ENCODE data around the gene NR4A1.
A peak's percentile ranks its signal among the peaks of the same experiment; 100 is the strongest.
"Not testable (repeated sequence)": the region's sequence is repeated elsewhere in the genome, so short reads cannot be mapped to it uniquely, and the experiment has no call there.

Gene NR4A1

DNA sequence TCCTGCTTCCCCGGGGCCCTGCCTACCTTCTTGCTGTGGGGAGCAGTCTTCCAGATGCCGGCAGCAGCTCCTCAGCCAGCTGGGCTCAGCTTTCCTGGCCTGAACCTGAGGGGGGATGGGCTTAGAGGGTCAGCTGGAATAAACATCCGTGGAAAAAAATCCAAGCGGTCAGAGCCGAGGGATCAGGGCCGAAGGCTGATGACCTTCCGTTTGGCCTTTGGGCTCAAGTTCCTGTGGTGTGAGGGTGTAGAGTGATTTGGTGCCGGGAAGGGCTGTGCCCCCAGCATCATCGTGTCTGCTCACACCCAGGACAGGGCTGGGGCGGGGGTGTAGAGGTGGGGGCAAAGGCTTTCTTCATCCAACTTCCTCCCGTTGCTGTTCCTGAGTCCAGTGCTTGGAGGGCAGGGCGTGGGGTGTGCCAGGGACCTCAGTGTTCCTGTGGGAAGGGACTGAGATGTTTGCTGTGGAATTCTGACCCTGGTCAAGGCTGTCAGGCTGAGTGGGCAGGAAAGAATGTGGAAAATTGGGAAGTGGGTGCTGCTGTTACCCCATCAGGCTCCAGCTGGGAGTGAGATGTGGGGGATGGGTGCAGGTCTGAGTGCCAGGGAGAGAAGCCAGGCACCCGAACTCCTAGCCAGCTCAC, 30.9 kb downstream of the NR4A1 start:
- no peak for DNase-seq

DNA sequence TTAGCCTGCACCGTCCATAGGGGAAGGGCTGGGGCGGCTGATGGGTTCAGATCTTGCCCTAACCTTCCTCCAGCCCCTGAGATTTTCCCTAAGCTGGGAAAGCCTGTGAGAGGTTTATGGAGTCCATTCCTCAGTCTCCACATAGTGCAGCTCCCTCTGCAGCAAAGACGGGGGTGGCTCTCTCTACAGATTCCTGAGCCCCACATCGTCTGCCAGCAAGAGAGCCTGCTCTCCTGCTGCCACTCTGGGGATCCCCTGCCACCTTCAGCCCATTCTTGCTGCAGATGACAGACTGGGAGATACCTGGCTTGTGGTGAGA, 31.4 kb downstream of the NR4A1 start:
- no peak for DNase-seq

DNA sequence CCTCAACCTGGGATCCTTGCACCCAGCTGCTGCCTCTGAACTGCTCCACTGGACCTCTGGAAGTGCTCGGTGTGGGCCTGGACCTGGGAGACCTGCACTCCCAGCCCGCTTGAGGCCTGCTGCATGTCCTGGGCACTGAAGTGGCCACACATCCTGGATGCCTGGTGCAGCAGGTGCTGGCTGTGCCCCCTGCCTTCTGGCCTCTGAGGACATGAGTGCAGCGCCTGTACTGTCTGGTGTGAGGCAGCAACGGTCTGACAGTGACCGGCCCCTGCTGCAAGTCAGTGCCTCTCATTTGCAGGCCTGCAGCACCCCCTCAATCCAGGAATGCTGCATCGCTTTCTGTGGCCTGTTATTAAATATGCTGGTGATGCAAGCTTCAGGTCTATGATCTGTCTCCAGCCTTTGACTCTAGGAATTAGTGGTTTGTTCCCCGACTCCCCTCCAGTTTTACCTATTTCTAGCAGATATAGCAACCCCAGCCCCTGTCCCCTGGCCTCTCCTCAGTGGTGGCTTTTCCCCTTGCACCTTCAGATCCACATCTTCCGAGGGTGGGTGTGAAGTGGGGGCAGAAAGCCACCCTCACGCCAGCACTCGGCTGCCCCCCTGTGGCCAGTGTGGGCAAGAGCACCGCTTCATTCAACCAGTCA, 31.9 kb downstream of the NR4A1 start:
- peak; percentile 65 to 76 for DNase-seq

DNA sequence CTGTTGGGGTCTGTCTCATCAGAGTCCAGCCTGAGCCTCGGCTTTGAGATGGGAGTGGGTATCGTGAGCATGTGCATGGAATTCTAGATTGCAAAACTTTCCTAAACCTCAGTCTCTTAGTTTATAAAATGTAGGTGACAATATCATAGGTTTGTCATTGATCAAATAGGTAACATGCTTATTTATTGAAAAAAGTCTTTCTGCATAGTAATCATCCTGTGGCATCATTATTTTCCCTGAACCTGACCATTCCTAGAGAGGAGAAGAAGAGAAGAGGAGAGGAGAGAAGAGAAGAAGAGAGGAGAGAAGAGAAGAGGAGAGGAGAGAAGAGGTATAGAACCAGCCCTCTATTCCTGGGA, 32.4 kb downstream of the NR4A1 start:
- no peak for DNase-seq

DNA sequence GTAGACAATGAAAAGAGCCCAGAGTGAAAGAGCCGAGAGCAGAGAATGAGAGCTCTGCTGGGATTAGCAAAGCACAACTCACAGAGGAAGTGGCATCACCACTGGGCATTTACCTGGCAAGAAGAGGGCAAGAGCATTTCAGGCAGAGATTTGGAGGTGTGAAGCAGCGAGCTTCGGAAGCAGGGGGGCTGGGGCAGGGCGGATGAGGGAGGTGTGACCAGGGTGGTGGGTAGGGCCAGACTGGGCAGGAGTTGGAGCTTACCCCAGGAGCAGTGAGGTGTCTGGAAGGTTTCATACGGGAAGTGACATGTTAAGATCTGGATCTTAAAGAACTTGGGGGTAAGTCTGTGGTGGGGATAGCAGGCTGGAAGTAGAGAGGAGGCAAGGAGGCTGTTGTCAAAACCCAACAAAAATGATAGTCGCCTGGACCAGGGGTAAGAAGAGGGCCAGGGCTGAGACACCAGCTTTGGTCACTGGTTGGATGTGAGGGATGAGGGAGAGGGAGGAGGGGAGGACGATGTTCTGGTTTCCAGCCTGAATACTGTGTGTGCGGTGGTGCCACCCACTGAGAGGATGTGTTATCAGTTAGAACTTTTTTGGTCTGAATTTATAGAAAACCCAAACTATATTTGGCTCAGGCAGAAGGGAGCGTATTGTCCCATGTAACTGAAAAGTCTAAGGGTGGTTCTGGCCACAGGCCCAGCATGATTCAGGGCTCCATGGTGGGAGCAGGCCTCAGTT, 33.4 kb downstream of the NR4A1 start:
- DNase-seq, result no peak

DNA sequence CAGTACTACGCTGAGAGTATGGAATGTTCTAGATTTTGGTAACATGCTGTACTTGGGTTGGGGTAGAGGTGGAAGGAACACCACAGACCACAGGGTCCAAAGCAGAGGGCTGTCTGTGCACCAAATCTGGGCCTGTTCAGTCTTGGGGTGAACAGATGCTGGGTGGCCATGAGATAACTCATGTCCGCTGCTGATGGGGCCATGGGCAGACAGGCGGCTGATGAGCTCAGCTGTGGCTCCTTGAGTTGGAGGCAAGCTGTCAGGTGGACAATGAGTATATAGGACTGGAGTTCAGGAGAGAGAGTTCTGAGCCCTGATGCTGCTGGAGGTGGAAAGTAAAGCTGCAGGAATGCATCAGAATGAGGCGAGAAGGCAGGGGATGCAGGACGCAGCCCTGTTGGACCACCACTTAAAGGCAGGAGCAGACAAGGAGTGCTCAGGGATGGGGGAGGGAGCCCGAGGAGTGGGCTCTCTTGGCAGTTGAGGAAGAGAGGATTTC, 34.5 kb downstream of the NR4A1 start:
- no peak for DNase-seq

DNA sequence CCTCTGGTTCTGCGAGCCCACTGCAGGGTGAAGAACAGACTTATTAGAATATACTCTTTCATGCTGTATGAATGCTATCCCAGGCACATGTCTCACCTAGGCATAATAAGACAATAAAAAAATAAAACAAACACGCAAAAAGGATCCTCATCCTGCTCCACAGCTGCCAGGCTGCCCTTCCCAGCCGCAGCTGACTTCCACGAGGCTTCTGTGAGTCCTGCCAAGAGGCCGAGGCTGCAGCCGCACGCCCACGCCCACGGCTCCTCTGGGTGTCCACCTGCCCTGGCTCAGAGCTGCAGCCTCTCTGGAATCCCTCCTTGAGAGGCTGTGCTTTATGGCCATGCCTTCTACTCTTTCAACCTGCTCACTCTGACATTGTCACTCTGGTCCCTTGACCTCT, 35.1 kb downstream of the NR4A1 start:
- no peak for DNase-seq

DNA sequence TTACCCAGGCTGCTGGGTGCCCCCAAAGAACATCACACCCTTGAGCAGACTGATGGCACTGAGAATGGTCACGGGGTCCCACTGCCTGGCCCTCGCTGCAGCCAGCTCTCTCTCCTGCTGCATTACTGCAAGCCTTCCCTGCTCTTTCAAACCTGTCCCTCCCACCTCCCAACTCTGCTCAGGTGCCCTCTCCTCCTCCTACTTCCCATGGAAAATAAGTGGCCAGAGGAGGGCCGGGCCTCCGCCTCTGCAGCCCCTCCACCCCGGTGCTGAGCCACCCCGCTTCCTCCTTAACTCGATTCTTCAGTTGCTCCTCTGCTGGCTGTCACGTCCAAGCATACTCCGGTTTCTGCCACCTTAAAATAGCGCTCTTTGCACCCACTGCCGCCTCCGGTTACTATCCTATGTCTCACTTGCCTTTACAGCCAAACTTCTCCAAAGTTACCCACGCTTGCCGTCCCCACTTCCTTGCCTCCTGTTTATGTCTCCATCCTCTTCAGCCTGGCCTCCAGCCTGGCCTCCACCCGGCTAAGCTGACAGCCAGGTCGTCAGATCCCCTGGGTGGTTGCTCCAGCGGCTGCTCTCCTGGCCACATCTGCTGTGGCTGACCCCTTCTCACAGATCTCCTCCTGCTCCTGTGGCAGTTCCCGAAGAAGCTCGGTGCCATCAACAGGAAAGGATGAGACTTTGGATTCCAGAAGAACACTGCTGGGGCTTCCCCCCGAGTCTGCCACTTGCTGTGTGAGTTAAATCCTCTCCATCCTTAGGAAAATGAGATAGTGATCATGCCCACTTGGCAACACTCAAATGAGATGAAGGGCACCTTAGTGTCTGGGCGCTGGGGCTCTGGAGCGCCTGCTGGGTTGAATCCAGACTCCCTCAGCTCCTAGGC, 35.9 kb downstream of the NR4A1 start:
- DNase-seq, result no peak

DNA sequence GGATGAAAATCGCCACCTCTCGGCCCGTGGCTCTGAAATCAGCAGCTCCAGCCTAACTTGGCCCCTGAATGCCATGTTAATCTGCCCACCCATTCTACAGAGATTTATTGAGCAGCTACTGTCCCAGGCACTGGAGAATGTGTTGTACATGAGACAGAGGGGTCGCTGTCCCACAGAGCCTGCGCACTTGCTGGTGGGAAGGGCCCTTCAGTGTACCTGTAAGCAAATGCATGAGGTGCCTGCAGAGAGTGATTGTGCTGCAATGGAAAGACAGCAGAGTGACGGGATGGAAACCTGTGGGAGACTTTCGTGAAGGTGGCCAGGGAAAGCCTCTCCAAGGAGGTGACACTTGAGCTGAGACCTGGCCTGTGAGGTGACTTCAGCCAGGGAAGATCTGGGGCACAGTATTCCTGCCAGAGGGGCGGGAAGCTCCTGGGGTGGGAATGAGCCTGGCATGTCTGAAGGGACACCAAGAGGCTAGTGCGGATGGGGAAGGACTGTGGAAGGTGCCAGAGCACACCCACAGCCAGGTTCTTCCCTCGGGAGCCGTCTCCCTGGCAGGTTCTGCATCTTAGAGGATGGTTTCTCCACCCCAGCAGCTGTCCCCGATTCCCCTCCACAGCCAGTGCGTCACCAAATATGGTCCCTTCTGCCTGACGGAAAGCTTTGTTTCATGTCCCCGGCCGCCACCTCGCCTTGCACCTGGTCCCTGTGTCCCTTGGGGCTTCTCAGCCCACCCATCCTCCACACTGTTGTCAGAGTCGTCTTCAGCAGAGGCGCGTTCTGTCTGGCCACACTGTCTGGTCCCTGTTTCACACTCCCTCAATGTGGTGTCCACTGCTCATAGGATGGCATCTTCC, 36.9 kb downstream of the NR4A1 start:
- no peak for DNase-seq

DNA sequence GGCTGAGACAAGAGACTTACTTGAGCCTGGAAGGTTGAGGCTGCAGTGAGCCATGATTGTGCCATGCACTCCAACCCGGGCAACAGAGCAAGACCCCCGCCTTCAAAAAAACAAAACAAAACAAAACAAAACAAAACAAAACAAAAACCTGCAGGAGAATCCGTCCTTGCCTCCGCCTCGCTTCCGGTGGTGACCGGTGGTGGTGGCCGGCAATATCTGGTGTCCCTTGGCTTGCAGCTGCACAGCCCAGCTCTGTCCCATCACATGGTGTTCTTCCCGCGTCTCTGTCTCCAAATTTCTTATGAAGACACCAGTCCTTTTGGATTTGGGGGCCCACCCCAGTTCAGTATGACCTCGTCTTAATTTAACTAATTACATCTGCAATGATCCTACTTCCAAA, 38.2 kb downstream of the NR4A1 start:
- no peak for DNase-seq

DNA sequence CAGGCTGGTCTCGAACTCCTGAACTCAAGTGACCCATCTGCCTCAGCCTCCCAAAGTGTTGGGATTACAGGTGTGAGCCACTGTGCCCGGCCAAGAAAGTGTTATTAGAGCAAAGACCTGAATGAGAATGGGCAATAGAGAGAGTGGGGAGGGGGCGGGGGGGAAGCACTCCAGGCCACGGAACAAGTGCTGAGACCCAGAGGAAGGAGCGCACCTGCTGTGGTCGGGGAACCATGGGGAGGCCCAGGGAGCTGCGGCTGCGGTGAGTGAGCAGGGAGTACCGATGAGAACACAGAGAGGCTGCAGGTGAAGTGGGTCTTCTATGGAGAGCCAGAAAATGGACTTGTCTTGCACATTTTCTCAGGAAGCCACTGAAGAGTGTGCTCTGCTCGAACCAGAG, 39.0 kb downstream of the NR4A1 start:
- DNase-seq, result no peak

DNA sequence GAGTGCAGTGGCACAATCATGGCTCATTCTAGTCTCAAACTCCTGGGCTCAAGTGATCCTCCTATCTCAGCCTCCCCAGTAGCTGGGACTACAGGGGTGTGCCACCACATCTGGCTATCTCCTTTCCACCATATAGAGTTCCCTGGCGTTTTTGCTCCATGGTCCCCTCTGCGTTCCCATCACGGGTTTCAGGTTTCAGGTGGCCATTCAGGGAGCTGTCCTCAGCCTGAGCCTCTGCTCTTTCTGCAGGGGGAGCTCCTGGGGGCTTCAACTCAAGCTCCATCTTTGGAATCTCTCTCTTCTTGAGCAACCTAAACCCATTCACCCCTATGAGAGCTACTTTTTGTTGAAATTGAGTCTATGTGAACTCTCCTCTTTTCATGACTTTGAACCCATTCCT, 39.8 kb downstream of the NR4A1 start:
- no peak for DNase-seq

DNA sequence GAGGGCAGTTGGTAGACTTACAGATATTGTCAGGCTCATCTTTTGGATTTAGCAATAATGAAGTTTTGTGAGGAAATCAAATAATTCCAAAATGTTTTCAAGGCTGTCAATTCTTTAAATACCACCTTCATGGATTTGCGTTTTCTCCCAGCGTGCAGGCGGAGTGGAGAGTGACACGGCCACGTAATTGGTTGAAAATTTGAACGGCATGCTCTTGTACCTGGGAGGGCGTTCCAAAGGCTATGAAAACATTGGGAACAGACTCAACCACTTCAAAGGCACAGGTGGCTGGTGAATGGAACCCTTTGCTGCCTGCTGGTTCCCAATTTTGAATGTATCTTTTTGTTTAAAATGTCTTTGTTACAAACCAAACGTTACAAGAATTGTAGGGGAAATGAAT, 40.6 kb downstream of the NR4A1 start:
- no peak for DNase-seq

DNA sequence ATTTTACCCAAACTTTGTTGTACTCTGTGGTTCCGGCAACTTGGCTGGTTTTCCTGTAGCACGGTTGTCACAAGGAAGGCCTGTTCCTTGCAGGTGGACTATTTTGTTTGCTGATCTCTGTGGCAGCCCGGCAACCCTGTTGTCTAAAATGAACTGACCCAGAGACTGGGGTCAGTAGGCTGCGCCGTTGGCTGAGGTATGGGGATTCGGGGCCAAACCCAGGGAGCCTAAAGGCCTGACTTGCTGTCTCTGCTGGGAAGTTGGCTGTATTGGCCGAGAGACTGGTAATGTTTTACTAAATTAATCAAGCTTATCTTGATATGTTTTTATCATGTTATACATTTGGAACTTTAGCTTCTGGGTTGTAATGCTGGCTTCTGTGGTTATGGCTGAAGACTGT, 42.1 kb downstream of the NR4A1 start:
- DNase-seq, result no peak

DNA sequence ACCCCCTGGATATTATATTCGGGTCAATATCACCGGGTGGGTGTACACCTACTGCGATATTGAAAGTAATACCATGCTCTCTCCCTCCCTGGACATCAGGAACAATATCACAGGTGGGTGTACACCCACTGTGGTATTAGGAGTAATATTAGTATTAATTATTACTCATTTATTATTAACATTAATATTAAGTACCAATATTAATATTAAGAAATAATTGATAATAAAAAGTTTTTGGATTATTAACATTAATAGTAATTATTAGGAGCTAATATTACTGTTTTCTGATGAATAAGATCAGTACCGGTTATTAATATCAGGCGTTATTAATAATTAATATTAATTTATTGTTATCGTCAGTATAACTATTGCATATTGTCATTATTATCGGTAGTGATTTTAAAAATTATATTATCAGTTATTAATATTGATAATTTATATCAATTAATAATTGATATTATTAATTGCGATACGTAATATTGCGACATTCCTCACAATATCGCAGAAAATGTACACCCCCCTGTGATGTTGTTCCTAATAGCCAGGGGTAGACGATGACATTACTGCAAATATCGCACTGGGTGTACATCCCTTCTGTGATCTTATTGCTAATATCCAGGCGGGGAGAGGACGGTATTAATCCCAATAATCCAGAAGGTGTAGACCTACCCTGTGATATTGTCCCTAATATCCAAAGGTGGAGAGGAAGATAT, 45.2 kb downstream of the NR4A1 start:
- no peak for DNase-seq

DNA sequence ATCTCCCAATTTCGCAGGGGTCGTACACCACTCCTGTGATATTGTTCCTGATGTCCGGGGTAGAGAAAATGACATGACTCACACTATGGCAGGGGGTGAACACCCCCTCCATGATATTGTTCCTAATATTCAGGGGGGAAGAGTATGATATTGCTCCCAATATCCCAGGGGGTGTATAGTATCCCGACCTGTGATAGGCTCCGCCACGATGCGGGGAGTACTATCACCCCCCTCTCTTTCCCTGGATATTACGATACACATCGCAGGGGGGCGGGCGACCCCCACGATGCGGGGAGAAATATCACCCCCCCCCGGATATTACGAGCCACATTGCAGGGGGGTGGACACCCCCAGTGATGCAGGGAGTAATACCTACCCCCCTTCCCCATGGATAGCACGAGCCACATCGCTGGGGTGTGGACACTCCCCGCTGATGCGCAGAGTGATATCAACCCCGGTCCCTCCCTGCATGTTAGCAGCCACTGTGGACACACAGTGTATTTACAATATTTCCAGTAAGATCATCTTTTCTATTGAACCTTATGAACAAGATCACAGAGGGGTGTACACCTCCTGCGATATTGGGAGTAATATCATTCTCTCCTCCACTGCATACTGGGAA, 45.9 kb downstream of the NR4A1 start:
- DNase-seq, result no peak

DNA sequence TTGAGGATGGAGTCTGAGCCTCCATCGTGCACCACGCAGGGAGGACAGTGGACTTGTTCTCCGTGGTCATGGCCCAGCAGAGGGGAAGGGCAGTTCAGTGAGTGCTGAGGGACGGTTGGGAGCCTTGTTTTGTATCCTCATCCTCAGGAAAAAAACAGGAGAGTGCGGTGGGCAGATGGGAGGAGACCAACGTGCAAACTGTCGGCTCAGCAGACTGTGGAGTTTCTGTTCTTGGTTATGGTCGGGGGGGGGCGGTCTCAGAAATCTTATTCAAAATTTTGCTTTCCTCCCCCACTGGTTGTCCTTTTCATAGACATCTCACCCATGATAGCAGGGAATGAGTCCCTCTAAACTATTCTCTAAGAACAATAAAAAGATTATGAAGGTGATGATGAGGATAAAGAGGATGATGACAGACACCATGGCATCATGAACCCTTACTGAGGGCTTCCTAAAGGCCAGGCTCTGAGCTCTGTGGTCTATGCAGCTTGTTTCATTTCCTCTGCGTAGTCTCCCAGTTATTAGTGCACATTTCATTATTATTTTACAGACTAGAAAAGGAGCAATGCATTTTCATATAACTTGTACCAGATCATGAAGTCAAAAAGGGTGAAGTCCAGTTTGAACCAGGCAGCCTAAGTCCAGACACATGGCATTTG, 53.3 kb downstream of the NR4A1 start:
- DNase-seq, result not testable (repeated sequence)
